Measurements from ENCODE around the gene ZBTB43. TPM values are rescaled to one million over a fixed set of nuclear protein-coding genes. Genes with fewer than 3 reads are reported as not detected.

Gene ZBTB43
- total RNA-seq, 4 donors from 2014 or later: 11.6 to 141 (median 16.2) TPM

DNA sequence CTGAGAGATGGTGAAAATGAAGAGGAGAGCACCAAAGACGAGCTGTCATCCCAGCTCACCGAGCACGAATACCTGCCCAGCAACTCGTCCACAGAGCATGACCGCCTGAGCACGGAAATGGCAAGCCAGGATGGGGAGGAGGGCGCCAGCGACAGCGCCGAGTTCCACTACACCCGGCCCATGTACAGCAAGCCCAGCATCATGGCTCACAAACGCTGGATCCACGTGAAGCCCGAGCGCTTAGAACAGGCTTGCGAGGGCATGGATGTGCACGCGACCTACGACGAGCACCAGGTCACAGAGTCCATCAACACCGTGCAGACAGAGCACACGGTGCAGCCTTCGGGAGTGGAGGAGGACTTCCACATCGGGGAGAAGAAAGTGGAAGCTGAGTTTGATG, 28.2 kb downstream of the ZBTB43 start:
- no peaks in the 10 kb centered on the region for H3K4me1 ChIP-seq
- no peak overlapping the region for H3K4me3 ChIP-seq
- H3K27ac ChIP-seq: no peak overlapping the region
- H3K36me3 ChIP-seq: peaks cover 0 to 36% (median 0%) of the 10 kb centered on the region in 3 donors
- TF ChIP-seq CTCF (IDR thresholded peaks at IDR 0.05) (no peak), POLR2A (IDR thresholded peaks at IDR 0.05) (no peak)
- H3K9me3 ChIP-seq: no peaks in the 10 kb centered on the region
- H3K27me3 ChIP-seq: no peaks in the 10 kb centered on the region
- DNase-seq: no peak

GRCh38 chr9:126833710-126834345, 29.0 kb downstream of the ZBTB43 start:
- H3K9me3 ChIP-seq: no peaks in the 10 kb centered on the region
- TF ChIP-seq CTCF (IDR thresholded peaks at IDR 0.05): no peak
- TF ChIP-seq POLR2A (IDR thresholded peaks at IDR 0.05): no peak

DNA sequence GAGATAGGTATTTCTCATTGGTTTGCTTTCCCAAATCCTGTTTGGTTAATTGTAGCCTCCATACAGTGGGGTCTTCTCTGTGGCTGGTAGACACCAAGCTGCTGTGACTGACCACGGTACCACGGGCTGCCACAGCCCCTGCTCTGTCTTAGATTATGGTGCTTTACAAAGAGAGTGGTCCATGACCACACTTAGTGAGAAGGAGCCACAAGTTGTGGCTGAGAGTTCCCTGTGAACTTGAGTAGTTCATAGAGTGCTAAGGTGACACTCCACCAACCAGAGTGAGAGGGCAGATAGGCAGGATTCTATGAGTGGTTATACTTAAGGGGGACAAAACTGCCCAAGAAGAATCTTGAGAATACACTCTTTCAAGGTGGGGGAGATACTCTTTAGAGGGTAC, 29.8 kb downstream of the ZBTB43 start:
- no peak for DNase-seq
- no peak overlapping the region for H3K4me3 ChIP-seq
- no peaks in the 10 kb centered on the region for H3K9me3 ChIP-seq
- H3K4me1 ChIP-seq: no peaks in the 10 kb centered on the region
- H3K36me3 ChIP-seq: peaks cover 0 to 40% (median 0%) of the 10 kb centered on the region in 3 donors
- TF ChIP-seq CTCF (IDR thresholded peaks at IDR 0.05) (no peak), POLR2A (IDR thresholded peaks at IDR 0.05) (no peak)
- H3K27me3 ChIP-seq: no peaks in the 10 kb centered on the region
- no peak overlapping the region for H3K27ac ChIP-seq

More at GRCh38 chr9:126833710-126834345, 29.0 kb downstream of the ZBTB43 start:
- Histone ChIP-seq H3K36me3 (peaks cover 0 to 39% (median 0%) of the 10 kb centered on the region in 3 donors), H3K4me3 (no peak overlapping the region), H3K27ac (no peak overlapping the region), H3K27me3 (no peaks in the 10 kb centered on the region), H3K4me1 (no peaks in the 10 kb centered on the region)
- no peak for DNase-seq

- H3K4me1 ChIP-seq: no peaks in the 10 kb centered on the region
- TF ChIP-seq CTCF (IDR thresholded peaks at IDR 0.05) (no peak), POLR2A (IDR thresholded peaks at IDR 0.05) (no peak)
- no peak overlapping the region for H3K27ac ChIP-seq
- no peaks in the 10 kb centered on the region for H3K9me3 ChIP-seq
- H3K4me3 ChIP-seq: no peak overlapping the region
- peaks cover 0 to 40% (median 0%) of the 10 kb centered on the region in 3 donors for H3K36me3 ChIP-seq
- H3K27me3 ChIP-seq: no peaks in the 10 kb centered on the region
- DNase-seq: no peak
These were observed 31.4 kb downstream of the ZBTB43 start for GRCh38 chr9:126836216-126836615.

GRCh38 chr9:126838055-126838811, 33.4 kb downstream of the ZBTB43 start:
- DNase-seq: no peak
- Histone ChIP-seq H3K4me1 (no peaks in the 10 kb centered on the region), H3K27me3 (no peaks in the 10 kb centered on the region), H3K9me3 (no peaks in the 10 kb centered on the region), H3K36me3 (peaks cover 0 to 31% (median 0%) of the 10 kb centered on the region in 3 donors), H3K27ac (no peak overlapping the region), H3K4me3 (no peak overlapping the region)
- no peak for TF ChIP-seq CTCF (IDR thresholded peaks at IDR 0.05)
- no peak for TF ChIP-seq POLR2A (IDR thresholded peaks at IDR 0.05)

Data from Peyer's patch (tissue), 4 donors.